Activated naive CD4-positive, alpha-beta T cell treated with anti-CD3 and anti-CD28 coated beads for 36 hours (primary cell): ENCODE data around the gene HTRA3. TPM values are rescaled to one million over a fixed set of nuclear protein-coding genes. Genes with fewer than 3 reads are reported as not detected.

ENCODE experiments used
- CTCF ChIA-PET: fragments of 350-600 bp; sonication (Branson Sonifier 250); formaldehyde crosslinking; loops from one replicate; lab custom pipeline; 2021; ENCODE audit warnings: antibody characterized with exemption; lab: Charles Lee
- DNase-seq: peaks from one replicate; pipeline ENCODE4 v3.0.0-alpha.2; 2020
- H3K27ac Mint-ChIP-seq: one replicate; pipeline ENCODE4 v1.8.0; 2021; ENCODE audit warnings: mild to moderate bottlenecking, mixed read lengths
- H3K27me3 Mint-ChIP-seq: one replicate; pipeline ENCODE4 v1.8.0; 2021; ENCODE audit warnings: low read depth, mixed read lengths
- H3K36me3 Mint-ChIP-seq: one replicate; pipeline ENCODE4 v1.8.0; 2021; ENCODE audit warnings: low read depth, mixed read lengths
- H3K4me1 Mint-ChIP-seq: one replicate; pipeline ENCODE4 v1.8.0; 2021; ENCODE audit warnings: low read depth, mixed read lengths
- H3K4me3 Mint-ChIP-seq: one replicate; pipeline ENCODE4 v1.8.0; 2021; ENCODE audit warnings: mild to moderate bottlenecking, moderate library complexity, mixed read lengths
- H3K9me3 Mint-ChIP-seq: one replicate; pipeline ENCODE4 v1.8.0; 2021; ENCODE audit warnings: mixed read lengths
- intact Hi-C: fragments of 100-400 bp; cut with micrococcal nuclease; formaldehyde crosslinking; loops from one replicate; pipeline ENCODE4 v1.15.1; 2023
- total RNA-seq, 2 experiments: library from RNA; stranded (reverse); gene quantifications; one replicate each; pipeline ENCODE4 v1.2.3, GENCODE V29; 2021

Gene HTRA3
- total RNA-seq, 2 experiments from 2014 or later = not detected

DNA sequence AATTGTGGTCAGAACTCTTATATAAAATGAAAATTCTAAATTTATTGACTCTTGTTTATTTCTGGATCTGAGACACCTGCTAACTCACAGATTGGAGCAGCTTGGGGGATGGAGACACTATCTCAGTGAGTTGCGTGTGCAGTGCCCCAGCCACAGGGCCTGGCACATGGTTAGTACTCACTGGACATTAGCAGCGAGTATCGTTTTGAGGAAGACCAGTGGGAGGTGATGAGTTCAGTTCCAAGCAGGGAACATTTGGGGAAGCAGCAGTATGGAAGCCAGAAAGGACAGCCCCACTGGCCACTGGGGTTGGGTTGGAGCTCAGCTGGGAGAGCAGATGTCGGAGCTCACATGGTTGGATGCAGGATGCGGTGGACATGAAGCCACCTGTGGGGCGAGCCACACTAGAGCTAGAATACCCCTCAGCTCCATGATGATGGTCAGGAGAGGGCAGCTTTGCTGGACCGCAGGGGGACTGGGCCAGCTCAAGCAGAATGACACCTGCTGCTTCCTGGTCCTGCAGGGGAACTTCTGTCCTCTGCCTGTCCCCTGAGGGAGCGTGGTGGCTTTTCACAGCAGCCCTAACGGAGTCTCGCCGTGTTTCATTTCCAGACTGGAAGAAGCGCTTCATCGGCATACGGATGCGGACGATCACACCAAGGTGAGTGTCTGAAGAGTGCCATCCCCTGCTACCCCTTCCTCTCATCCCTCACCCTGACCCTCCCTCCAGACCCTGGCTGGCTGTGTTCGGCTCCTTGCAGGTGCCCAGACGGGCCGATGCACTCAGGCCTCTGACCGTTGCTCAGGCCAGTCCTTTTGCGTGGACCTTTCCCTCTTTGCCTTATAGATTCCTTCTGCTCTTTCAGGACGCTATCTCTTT, 32.5 kb downstream of the HTRA3 start:
- peaks cover 3% of the 10 kb centered on the region for H3K9me3 Mint-ChIP-seq
- CTCF ChIA-PET = interaction anchor here (0.6 kb wide), 1 partner anchor 275 kb away, joined by 3 read pairs; no protein-coding TSS in a partner anchor
- intact Hi-C loops = no loop called here
- no peaks in the 10 kb centered on the region for H3K36me3 Mint-ChIP-seq
- no peaks in the 10 kb centered on the region for H3K27me3 Mint-ChIP-seq
- H3K27ac Mint-ChIP-seq = no peak overlapping the region
- H3K4me1 Mint-ChIP-seq = no peaks in the 10 kb centered on the region
- no peak overlapping the region for H3K4me3 Mint-ChIP-seq
- no peak for DNase-seq

DNA sequence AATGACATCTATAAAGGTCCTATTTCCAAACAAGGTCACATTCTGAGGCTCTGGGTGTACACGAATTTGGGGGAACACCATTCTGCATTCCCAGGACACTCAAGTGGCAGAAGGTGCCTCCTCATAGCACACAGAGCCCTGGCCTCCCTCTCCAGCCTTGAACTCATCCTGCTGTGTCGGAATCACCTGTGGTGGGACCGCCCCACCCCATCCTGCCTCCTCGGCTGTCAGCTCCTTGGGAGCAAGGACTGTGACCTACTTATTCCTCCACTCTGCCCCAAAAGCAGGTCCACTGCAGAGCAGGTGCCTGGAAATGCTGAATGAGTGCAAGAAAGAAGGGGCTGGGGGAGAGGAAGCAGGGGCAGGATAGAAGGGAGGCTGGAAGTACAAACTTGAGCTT, 33.5 kb downstream of the HTRA3 start:
- intact Hi-C loops = no loop called here
- CTCF ChIA-PET = no interaction called here
- H3K4me3 Mint-ChIP-seq = no peak overlapping the region
- no peaks in the 10 kb centered on the region for H3K4me1 Mint-ChIP-seq
- H3K9me3 Mint-ChIP-seq = peaks cover 3% of the 10 kb centered on the region
- H3K27ac Mint-ChIP-seq = no peak overlapping the region
- no peak for DNase-seq
- no peaks in the 10 kb centered on the region for H3K36me3 Mint-ChIP-seq
- H3K27me3 Mint-ChIP-seq = no peaks in the 10 kb centered on the region

DNA sequence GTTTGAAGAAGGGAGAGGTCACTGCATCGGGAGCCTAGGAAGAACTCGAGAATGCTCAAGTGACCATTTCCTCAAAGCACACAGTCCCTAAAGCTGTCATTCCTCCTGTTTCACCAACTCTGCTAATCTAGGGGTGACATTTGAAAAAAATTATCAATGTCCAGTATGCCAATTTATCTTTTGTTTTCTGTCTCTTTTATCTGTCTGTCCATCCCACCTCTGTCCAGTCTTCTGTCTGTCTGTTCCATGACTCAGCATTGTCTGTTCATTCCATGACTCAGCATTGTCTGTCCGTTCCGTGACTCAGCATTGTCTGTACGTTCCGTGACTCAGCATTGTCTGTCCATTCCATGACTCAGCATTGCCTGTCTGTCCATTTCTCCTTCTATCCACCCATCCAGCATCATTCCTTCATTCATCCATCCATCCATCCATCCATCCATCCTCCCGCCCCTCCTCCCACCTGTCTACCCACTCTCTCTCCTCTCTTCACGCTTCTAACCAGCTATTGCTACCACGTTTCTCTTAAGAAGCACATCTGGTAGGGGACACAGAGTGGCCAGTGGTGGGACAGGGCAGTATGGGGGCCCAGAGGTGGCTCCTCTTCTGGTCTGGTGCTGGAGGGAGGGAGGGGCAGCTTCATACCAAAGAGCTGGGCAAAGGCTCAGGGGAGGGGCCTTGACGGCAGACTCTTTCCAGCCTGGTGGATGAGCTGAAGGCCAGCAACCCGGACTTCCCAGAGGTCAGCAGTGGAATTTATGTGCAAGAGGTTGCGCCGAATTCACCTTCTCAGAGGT, 34.1 kb downstream of the HTRA3 start:
- H3K36me3 Mint-ChIP-seq = no peaks in the 10 kb centered on the region
- H3K4me1 Mint-ChIP-seq = no peaks in the 10 kb centered on the region
- H3K27ac Mint-ChIP-seq = no peak overlapping the region
- CTCF ChIA-PET = no interaction called here
- H3K9me3 Mint-ChIP-seq = peaks cover 3% of the 10 kb centered on the region
- no peak overlapping the region for H3K4me3 Mint-ChIP-seq
- DNase-seq = no peak
- intact Hi-C loops = no loop called here
- no peaks in the 10 kb centered on the region for H3K27me3 Mint-ChIP-seq

DNA sequence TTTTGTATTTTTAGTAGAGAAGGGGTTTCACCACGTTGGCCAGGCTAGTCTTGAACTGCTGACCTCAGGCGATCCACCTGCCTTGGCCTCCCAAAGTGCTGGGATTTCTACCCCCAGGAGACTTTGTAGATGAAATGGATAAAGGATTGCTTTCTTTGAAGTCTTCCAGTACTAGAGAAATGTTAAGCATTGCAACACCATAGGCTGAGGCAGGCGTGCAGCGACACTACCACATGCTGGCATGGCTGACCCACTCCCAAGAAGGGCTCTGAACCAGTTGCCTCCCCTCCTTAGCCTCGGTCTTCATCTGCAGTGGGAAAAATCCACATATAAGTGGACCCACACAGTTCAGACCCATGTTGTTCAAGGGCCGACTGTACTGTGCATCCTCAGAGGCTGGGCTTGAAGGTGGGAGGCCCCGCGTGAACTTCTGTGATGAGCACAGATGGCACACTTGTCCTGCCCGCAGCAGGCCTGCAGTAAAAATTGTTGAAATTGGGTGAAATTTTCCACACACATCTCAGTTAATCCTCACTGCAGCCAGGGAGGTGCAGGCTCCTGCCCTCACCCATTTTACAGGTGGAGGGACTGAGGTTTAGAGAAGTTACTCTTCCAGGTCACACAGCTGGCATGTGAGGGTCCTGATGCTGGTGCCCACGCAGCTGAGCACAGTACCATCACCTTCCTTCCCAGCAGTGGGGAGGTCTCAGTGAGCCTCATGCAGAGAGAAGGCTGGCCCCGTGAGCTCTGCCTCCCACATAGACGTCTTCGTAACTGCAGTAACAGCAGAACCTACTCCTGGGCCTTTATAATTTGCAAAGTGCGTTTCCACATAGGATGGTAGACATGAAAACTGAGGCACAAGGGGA, 35.5 kb downstream of the HTRA3 start:
- Mint-ChIP-seq H3K27ac (no peak overlapping the region), H3K9me3 (peaks cover 3% of the 10 kb centered on the region), H3K36me3 (no peaks in the 10 kb centered on the region), H3K4me3 (no peak overlapping the region), H3K27me3 (no peaks in the 10 kb centered on the region), H3K4me1 (no peaks in the 10 kb centered on the region)
- no peak for DNase-seq
- CTCF ChIA-PET = no interaction called here
- intact Hi-C loops = no loop called here

DNA sequence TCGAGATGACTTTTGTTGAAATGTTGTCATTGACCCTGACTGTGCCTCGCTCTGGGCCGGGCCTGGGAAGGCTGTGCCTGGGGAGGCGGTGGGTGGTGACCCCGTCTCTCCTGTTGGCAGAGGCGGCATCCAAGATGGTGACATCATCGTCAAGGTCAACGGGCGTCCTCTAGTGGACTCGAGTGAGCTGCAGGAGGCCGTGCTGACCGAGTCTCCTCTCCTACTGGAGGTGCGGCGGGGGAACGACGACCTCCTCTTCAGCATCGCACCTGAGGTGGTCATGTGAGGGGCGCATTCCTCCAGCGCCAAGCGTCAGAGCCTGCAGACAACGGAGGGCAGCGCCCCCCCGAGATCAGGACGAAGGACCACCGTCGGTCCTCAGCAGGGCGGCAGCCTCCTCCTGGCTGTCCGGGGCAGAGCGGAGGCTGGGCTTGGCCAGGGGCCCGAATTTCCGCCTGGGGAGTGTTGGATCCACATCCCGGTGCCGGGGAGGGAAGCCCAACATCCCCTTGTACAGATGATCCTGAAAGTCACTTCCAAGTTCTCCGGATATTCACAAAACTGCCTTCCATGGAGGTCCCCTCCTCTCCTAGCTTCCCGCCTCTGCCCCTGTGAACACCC, 36.4 kb downstream of the HTRA3 start:
- H3K36me3 Mint-ChIP-seq = no peaks in the 10 kb centered on the region
- no peaks in the 10 kb centered on the region for H3K27me3 Mint-ChIP-seq
- no peak for DNase-seq
- H3K9me3 Mint-ChIP-seq = peaks cover 2% of the 10 kb centered on the region
- CTCF ChIA-PET = interaction anchor here (0.5 kb wide), 1 partner anchor 62 kb away, joined by 3 read pairs; no protein-coding TSS in a partner anchor
- no peak overlapping the region for H3K4me3 Mint-ChIP-seq
- no peak overlapping the region for H3K27ac Mint-ChIP-seq
- intact Hi-C loops = no loop called here
- no peaks in the 10 kb centered on the region for H3K4me1 Mint-ChIP-seq

DNA sequence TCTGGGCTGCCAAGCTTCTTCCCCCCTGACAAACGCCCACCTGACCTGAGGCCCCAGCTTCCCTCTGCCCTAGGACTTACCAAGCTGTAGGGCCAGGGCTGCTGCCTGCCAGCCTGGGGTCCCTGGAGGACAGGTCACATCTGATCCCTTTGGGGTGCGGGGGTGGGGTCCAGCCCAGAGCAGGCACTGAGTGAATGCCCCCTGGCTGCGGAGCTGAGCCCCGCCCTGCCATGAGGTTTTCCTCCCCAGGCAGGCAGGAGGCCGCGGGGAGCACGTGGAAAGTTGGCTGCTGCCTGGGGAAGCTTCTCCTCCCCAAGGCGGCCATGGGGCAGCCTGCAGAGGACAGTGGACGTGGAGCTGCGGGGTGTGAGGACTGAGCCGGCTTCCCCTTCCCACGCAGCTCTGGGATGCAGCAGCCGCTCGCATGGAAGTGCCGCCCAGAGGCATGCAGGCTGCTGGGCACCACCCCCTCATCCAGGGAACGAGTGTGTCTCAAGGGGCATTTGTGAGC, 37.0 kb downstream of the HTRA3 start:
- Mint-ChIP-seq H3K36me3 (no peaks in the 10 kb centered on the region), H3K9me3 (no peaks in the 10 kb centered on the region), H3K4me3 (no peak overlapping the region), H3K27ac (no peak overlapping the region), H3K27me3 (no peaks in the 10 kb centered on the region), H3K4me1 (no peaks in the 10 kb centered on the region)
- intact Hi-C loops = no loop called here
- DNase-seq = no peak
- CTCF ChIA-PET = interaction anchor here (0.5 kb wide), 1 partner anchor 62 kb away, joined by 3 read pairs; no protein-coding TSS in a partner anchor

DNA sequence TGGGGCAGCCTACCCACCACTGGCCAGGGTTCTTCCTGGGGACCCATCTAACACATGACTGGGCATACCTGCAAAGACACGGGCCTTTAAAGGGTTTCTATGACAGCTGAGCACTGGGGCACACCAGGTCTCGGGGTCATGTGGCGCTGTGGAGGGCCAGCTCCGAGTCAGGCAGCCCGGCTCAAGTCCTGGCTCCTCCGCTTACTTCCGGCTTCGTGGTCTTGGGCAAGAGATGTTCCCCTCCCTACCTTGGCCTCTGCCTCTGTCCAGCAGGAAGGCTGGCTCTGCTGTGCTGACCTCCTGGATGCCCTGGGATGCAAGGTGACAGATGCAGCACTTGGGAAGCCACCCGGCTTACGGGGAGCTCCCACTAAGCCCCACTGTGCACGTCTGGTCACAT, 37.6 kb downstream of the HTRA3 start:
- H3K4me3 Mint-ChIP-seq = no peak overlapping the region
- intact Hi-C loops = no loop called here
- peaks cover 2% of the 10 kb centered on the region for H3K9me3 Mint-ChIP-seq
- H3K27ac Mint-ChIP-seq = no peak overlapping the region
- H3K36me3 Mint-ChIP-seq = no peaks in the 10 kb centered on the region
- H3K4me1 Mint-ChIP-seq = no peaks in the 10 kb centered on the region
- CTCF ChIA-PET = no interaction called here
- H3K27me3 Mint-ChIP-seq = no peaks in the 10 kb centered on the region
- no peak for DNase-seq

DNA sequence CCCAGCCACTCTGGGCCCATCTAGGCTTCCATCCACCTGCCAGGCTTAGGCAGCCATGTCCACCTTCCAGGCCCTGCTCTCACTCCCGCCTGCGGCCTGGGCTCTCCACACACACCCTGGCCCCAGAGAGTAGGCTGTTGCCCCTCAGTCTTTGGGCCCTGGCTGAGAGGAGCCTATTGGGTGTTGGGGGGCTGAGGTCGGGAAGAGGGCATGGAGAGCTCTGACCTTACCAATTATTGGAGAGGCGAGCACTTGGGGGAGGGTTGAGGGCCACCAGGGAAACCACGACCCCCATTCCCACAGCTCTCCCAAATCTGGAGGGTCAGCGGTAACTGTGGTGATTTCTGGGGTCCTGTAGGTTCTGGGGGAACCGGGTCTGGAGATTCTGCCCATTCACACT, 38.2 kb downstream of the HTRA3 start:
- H3K4me1 Mint-ChIP-seq = no peaks in the 10 kb centered on the region
- no peak for DNase-seq
- CTCF ChIA-PET = interaction anchor here (0.6 kb wide), 1 partner anchor 100 kb away, joined by 3 read pairs; no protein-coding TSS in a partner anchor
- H3K36me3 Mint-ChIP-seq = no peaks in the 10 kb centered on the region
- no peak overlapping the region for H3K27ac Mint-ChIP-seq
- intact Hi-C loops = no loop called here
- no peak overlapping the region for H3K4me3 Mint-ChIP-seq
- H3K27me3 Mint-ChIP-seq = no peaks in the 10 kb centered on the region
- H3K9me3 Mint-ChIP-seq = peaks cover 8% of the 10 kb centered on the region

DNA sequence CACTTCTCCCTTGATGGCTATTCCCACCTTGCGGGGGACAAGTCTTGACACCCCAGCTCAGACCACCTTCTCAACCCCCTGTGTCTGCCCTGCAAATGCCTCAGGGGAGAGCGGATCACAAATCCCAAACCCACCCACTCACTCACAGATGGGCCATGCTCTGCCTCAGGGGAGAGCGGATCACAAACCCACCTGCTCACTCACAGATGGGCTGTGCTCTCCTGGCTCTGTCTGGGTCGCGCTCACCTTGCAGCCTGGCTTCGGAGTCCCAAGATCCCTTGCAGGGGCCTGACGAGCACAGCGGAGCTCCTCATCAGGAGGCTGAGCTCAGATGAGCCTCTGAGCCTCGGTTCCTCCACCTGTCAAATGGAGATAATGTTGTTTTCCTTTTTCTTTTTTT, 38.6 kb downstream of the HTRA3 start:
- no peak overlapping the region for H3K4me3 Mint-ChIP-seq
- intact Hi-C loops = no loop called here
- no peak for DNase-seq
- no peak overlapping the region for H3K27ac Mint-ChIP-seq
- CTCF ChIA-PET = interaction anchor here (0.6 kb wide), 1 partner anchor 99 kb away, joined by 3 read pairs; no protein-coding TSS in a partner anchor
- H3K9me3 Mint-ChIP-seq = peaks cover 11% of the 10 kb centered on the region
- H3K27me3 Mint-ChIP-seq = no peaks in the 10 kb centered on the region
- H3K36me3 Mint-ChIP-seq = no peaks in the 10 kb centered on the region
- no peaks in the 10 kb centered on the region for H3K4me1 Mint-ChIP-seq

DNA sequence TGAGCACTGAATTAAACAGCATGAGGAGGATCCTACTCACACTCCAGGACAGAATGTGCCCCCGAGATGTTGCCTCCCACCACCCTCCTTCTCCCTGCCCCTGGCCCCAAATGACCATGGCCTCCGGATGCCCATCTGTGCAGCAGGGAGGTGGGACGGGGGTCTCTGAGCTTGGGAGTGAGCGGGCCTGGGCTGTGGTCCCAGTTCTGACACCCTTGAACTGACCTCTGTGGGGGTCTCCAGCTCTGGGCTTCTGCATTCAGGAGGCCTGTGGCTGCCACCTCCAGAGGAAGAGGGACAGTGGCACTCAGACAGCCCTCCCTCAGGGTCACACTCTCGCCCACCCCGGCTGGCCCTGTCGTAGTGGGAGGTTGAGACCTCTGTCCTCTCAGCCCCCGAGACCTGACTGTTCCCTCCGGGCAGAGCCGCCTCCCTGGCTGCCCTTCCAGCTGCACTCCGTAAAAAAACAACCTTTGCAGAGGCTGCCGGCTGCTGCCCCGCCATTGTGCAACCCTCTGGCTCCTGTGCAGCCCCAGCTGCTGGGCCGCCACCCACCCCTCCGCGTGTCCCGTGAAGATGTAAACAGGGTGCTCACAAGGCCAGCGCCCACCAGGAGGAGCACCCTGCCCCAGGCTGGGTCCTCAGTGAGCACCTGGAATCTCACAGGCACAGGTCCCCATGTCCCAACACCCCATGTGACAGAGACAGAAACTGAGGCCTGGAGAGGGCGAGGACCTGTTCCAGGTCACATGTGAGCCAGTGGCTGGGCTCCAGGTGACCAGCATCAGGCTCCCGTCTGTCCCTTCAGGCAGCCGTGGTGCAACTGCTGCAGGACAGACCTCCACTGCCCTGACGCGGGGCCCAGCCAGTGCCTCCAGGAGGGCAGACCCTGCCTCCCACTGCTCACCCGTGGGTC, 39.6 kb downstream of the HTRA3 start:
- peaks cover 11% of the 10 kb centered on the region for H3K9me3 Mint-ChIP-seq
- H3K27me3 Mint-ChIP-seq = no peaks in the 10 kb centered on the region
- intact Hi-C loops = no loop called here
- no peak overlapping the region for H3K4me3 Mint-ChIP-seq
- CTCF ChIA-PET = no interaction called here
- DNase-seq = no peak
- no peak overlapping the region for H3K27ac Mint-ChIP-seq
- H3K36me3 Mint-ChIP-seq = no peaks in the 10 kb centered on the region
- H3K4me1 Mint-ChIP-seq = no peaks in the 10 kb centered on the region

DNA sequence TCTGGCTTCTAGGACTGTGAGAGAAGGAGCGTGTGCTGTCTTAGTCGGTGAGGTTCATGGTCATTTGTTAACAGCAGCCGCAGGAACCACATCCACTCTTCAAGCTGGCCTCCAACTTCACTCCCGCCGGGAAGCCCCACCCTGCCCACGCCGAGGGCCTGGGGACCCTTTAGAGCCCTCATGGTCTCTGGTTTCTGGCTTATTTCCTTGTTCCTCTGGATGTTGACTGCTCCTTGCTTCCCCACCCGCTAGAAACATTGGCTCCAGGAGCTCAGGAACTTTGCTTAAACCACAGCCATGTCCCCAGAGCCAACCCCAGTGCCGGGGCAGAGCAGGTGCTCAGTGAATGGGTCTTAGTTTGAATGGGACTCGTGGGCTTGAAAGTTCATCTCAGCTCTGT, 40.8 kb downstream of the HTRA3 start:
- Mint-ChIP-seq H3K27me3 (peaks cover 3% of the 10 kb centered on the region), H3K27ac (no peak overlapping the region), H3K9me3 (peaks cover 11% of the 10 kb centered on the region), H3K4me1 (no peaks in the 10 kb centered on the region), H3K36me3 (no peaks in the 10 kb centered on the region), H3K4me3 (no peak overlapping the region)
- intact Hi-C loops = no loop called here
- DNase-seq = no peak
- CTCF ChIA-PET = no interaction called here
